K562 (cell line): ENCODE data around the gene NLGN4X. TPM values are rescaled to one million over a fixed set of nuclear protein-coding genes. Genes with fewer than 3 reads are reported as not detected.

Experiments
- ATAC-seq: fragments of 200-7000 bp; cut with Tn5 transposase; 3 replicates; pipeline ENCODE4 v1.9.1; 2020; ENCODE audit warnings: moderate library complexity
- BruUV-seq: library from RNA; stranded (reverse); fragments of 400-500 nt; replicated peaks from 2 replicates; lab custom pipeline; 2021; lab: Mats Ljungman, UMichigan
- CTCF ChIA-PET: fragments of 300-600 bp; formaldehyde crosslinking; extraction: SDS; loops from one replicate; lab custom pipeline; 2021; ENCODE audit warnings: low intra/inter-chr PET ratio; lab: Yijun Ruan, JAX
- POLR2A ChIA-PET: fragments of 300-600, 350-650 bp; sonication (Branson Sonifier 250); formaldehyde crosslinking; extraction: SDS; loops from one replicate; lab custom pipeline; 2021; ENCODE audit warnings: antibody characterized with exemption, inconsistent platforms; lab: Yijun Ruan, JAX
- DNase-seq, 4 experiments: peaks; one replicate each; pipeline versions ENCODE4 v3.0.0 to v3.0.0-alpha.2; 2011 to 2018; ENCODE audit warnings: low spot score in 3 of 4, mixed read lengths in 3 of 4; ENCODE audit errors: extremely low read depth in 1 of 4
- FAIRE-seq: peaks from 2 replicates; lab custom pipeline; 2011; peaks lifted over from hg19 to GRCh38; lab: Jason Lieb, UNC
- H2AFZ ChIP-seq: 2 replicates; pipeline ENCODE4 v1.6.0; 2011; ENCODE audit warnings: low read depth, low read length, control low read depth, inconsistent platforms
- H3K27ac ChIP-seq: fragments of 200-600 bp; 3 replicates; pipeline ENCODE4 v1.8.0; 2011; ENCODE audit warnings: low read depth, mild to moderate bottlenecking, control low read depth, inconsistent platforms, low read length, moderate library complexity, mixed read lengths; ENCODE audit errors: extremely low read depth
- H3K27me3 ChIP-seq, 2 experiments: fragments of 300-600 bp in 1 of 2; 2 replicates in 1 of 2; 3 replicates in 1 of 2; pipeline versions ENCODE4 v1.6.0 to v1.8.0; 2011; ENCODE audit warnings: inconsistent platforms in 2 of 2, low read length in 2 of 2, mild to moderate bottlenecking in 1 of 2, mixed read lengths in 1 of 2, moderate library complexity in 1 of 2; ENCODE audit not compliant: control insufficient read depth in 2 of 2, insufficient read depth in 2 of 2
- H3K36me3 ChIP-seq: fragments of 300-600 bp; 3 replicates; pipeline ENCODE4 v1.8.0; 2011; ENCODE audit warnings: mild to moderate bottlenecking, low read length, inconsistent platforms; ENCODE audit not compliant: control insufficient read depth, insufficient read depth
- H3K4me1 ChIP-seq, 2 experiments: fragments of 200-600 bp in 1 of 2; replicated peaks in 1 of 2; 2 replicates in 1 of 2; 3 replicates in 1 of 2; pipeline versions ENCODE4 v1.5.1 to v1.8.0; 2011; ENCODE audit warnings: inconsistent platforms in 2 of 2, low read length in 2 of 2, mild to moderate bottlenecking in 1 of 2, mixed read lengths in 1 of 2, moderate library complexity in 1 of 2; ENCODE audit not compliant: control insufficient read depth in 2 of 2, insufficient read depth in 2 of 2
- H3K4me2 ChIP-seq: 2 replicates; pipeline ENCODE4 v1.6.1; 2011; ENCODE audit warnings: low read length, control low read depth, inconsistent platforms, mixed read lengths; ENCODE audit not compliant: insufficient read depth
- H3K4me3 ChIP-seq: fragments of 200-600 bp; sonication (generic), shearing (Covaris generic); 2 replicates; pipeline ENCODE4 v1.5.1; 2016; ENCODE audit warnings: control low read depth, inconsistent platforms
- H3K79me2 ChIP-seq: fragments of 200-600 bp; 3 replicates; pipeline ENCODE4 v1.8.0; 2011; ENCODE audit warnings: low read length, inconsistent platforms; ENCODE audit not compliant: control insufficient read depth, insufficient read depth
- H3K9ac ChIP-seq, 2 experiments: 2 replicates each; pipeline versions ENCODE4 v1.6.0 to v1.6.1; 2011; ENCODE audit warnings: low read depth in 2 of 2, low read length in 2 of 2, control low read depth in 1 of 2, inconsistent platforms in 1 of 2, mild to moderate bottlenecking in 1 of 2, mixed read lengths in 1 of 2; ENCODE audit not compliant: insufficient read depth in 1 of 2
- H3K9me1 ChIP-seq: one replicate; pipeline ENCODE4 v1.6.0; 2011; ENCODE audit warnings: inconsistent platforms, mild to moderate bottlenecking, low read length, moderate library complexity; ENCODE audit not compliant: control insufficient read depth, insufficient read depth
- H3K9me3 ChIP-seq: replicated peaks from 2 replicates; pipeline ENCODE4 v1.5.1; 2011; ENCODE audit warnings: low read depth, low read length, inconsistent platforms; ENCODE audit not compliant: control insufficient read depth, insufficient read depth
- H4K20me1 ChIP-seq: replicated peaks from 2 replicates; pipeline ENCODE4 v1.6.1; 2011; ENCODE audit warnings: low read length, inconsistent platforms, mixed read lengths; ENCODE audit not compliant: control insufficient read depth, insufficient read depth
- ATF1 ChIP-seq, 2 experiments: fragments of 450-650 bp in 1 of 2; IDR thresholded peaks; 2 replicates each; pipeline ENCODE4 v1.6.1; 2016; ENCODE audit warnings: missing compliant biosample characterization in 1 of 2, missing genetic modification characterization in 1 of 2
- FOXJ2 ChIP-seq: fragments of 200-800 bp; sonication (Bioruptor generic); IDR thresholded peaks from 2 replicates; pipeline ENCODE4 v1.6.1; 2016; ENCODE audit warnings: missing genetic modification characterization, missing compliant biosample characterization
- PHB ChIP-seq: fragments of 250-450 bp; sonication (Bioruptor Pico); IDR thresholded peaks from 2 replicates; pipeline ENCODE4 v1.5.0; 2021
- POLR3G ChIP-seq: IDR thresholded peaks from 2 replicates; pipeline ENCODE4 v1.6.1; 2011; ENCODE audit not compliant: insufficient read length, insufficient replicate concordance; ENCODE audit errors: extremely low read depth
- PRPF4 ChIP-seq: fragments of 200-400 bp; formaldehyde crosslinking; IDR thresholded peaks from one replicate; pipeline ENCODE4 v1.6.1; 2017; ENCODE audit warnings: low read length, low read depth, mild to moderate bottlenecking; ENCODE audit not compliant: insufficient read depth, poor library complexity, severe bottlenecking
- RFX1 ChIP-seq: fragments of 450-650 bp; IDR thresholded peaks from 2 replicates; pipeline ENCODE4 v1.6.1; 2016; ENCODE audit warnings: mild to moderate bottlenecking, moderate library complexity
- WGBS: fragments of 100-300 bp; shearing (Covaris generic); methylation state at CpG from one replicate; pipeline ENCODE4 v1.1.6; 2016; ENCODE audit warnings: low coverage, mixed read lengths; ENCODE audit not compliant: insufficient coverage; ENCODE audit errors: missing lambda C conversion rate; 5-methylcytosine and 5-hydroxymethylcytosine counted together
- in situ Hi-C: fragments of 300-500 bp; cut with MboI; formaldehyde crosslinking; loops from 4 replicates; pipeline ENCODE4 v1.15.0; 2018; ENCODE audit warnings: inconsistent platforms, mixed read lengths
- intact Hi-C: fragments of 100-400 bp; cut with micrococcal nuclease; formaldehyde crosslinking; loops from 2 replicates; pipeline ENCODE4 v1.14.2; 2022
- polyA plus RNA-seq, 8 experiments: library from polyadenylated mRNA; depleted of rRNA in 4 of 8; stranded (reverse) in 5 of 8; unstranded in 3 of 8; fragments of >200 nt; fragmentation: Nextera tagmentation in 2 of 8; fragmentation: Illumina TruSeq in 1 of 8; extraction: Ambion mirVana in 2 of 8; extraction: Trizol in 1 of 8; gene quantifications; 2 replicates each; pipeline versions ENCODE4 v1.2.1 to v1.2.3, GENCODE V29; 2011 to 2014; ENCODE audit warnings: inconsistent platforms in 1 of 8, missing spikeins in 1 of 8
- total RNA-seq, 7 experiments: library from RNA; depleted of rRNA in 6 of 7; stranded (reverse); fragments of >200 nt in 6 of 7; fragmentation: Illumina TruSeq in 2 of 7; extraction: Trizol in 2 of 7; gene quantifications; 2 replicates each; pipeline versions ENCODE4 v1.2.1 to v1.2.3, GENCODE V29; 2011 to 2021; ENCODE audit warnings: low replicate concordance in 1 of 7
- TF ChIP-seq, protein P1 (sequence below), 2 experiments: IDR thresholded peaks; 2 replicates each; pipeline ENCODE4 v1.6.1; 2011; ENCODE audit warnings: borderline replicate concordance in 1 of 2, control low read depth in 1 of 2, low read depth in 1 of 2, low read length in 1 of 2, mild to moderate bottlenecking in 1 of 2, mixed read lengths in 1 of 2, moderate library complexity in 1 of 2; ENCODE audit not compliant: insufficient read depth in 1 of 2, insufficient read length in 1 of 2, poor library complexity in 1 of 2, severe bottlenecking in 1 of 2; ENCODE audit errors: extremely low read depth in 1 of 2

NLGN4X gene
- total and polyA plus RNA-seq, 9 of the 15 experiments (the other 6 are each of a cell fraction or from before 2014, with no cell fraction given), result 0.07 TPM; not detected in 8

DNA sequence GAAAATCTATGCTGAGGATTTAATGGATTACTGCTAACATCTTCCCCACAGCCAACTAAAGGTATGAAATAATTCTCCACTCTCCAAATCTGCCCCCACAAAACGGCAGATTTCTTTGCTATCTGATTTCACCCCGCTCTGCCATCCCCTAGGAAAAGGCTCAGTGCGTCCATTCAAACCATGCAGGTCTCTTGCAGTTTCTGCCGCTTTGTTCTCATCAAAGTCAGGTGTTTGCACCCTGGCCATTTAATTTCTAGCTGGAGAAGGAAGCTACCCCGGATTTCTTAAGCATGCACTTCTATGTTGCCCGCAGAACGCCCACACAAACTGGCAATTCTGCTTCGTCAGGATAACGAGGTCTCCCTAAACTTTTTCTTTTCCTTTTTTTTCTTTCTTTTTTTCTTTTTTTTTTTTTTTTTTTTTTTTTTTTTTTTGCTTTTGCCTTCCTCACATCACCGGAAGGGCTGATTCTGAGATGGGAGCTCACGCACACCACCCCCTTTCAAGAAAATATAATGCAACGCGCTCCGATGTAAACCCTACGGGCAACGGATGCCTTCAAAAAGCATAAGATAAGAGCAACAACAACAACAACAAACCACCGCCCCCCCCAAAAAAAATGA is 3.3 kb downstream of the NLGN4X start (continued):
- no peak for TF ChIP-seq RFX1
- TF ChIP-seq, protein P1, sequence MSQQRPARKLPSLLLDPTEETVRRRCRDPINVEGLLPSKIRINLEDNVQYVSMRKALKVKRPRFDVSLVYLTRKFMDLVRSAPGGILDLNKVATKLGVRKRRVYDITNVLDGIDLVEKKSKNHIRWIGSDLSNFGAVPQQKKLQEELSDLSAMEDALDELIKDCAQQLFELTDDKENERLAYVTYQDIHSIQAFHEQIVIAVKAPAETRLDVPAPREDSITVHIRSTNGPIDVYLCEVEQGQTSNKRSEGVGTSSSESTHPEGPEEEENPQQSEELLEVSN (IDR thresholded peaks at IDR 0.05; ENCODE audit: borderline replicate concordance in 1 of 2, extremely low read depth in 1 of 2, insufficient read depth in 1 of 2, insufficient read length in 1 of 2, low read depth in 1 of 2, low read length in 1 of 2, poor library complexity in 1 of 2, severe bottlenecking in 1 of 2), result no peak
- no peak for TF ChIP-seq ATF1 (CRISPR knock-in tag; IDR thresholded peaks at IDR 0.05)
- no peak for TF ChIP-seq ATF1 (tag; IDR thresholded peaks at IDR 0.05)
- no peak for TF ChIP-seq FOXJ2

DNA sequence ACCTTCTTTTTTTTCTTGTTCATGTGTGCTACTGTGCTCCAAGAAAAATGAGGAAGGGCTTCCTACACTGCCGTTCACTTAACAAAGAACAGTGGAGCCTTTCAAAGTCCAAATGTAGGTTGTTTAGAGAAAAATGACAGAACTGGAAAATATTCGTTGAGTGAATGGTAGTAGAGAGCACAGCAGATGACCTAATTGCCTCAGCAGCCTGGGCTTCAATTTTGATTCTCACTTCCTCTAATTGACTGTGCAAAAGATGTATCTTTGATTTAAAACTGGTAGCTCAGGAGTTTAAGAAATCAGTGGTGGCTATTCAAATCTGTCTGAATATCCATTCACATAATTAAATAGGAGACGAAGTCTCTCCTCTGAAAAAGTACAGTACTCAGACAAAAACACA is 5.2 kb downstream of the NLGN4X start:
- Histone ChIP-seq H3K27me3 (no peaks in the 10 kb centered on the region), H4K20me1 (no peaks in the 10 kb centered on the region), H2AFZ (no peak overlapping the region), H3K9me3 (no peaks in the 10 kb centered on the region), H3K4me2 (no peak overlapping the region), H3K9me1 (no peaks in the 10 kb centered on the region), H3K36me3 (no peaks in the 10 kb centered on the region), H3K79me2 (no peaks in the 10 kb centered on the region), H3K4me1 (no peaks in the 10 kb centered on the region), H3K4me3 (no peak overlapping the region), H3K9ac (no peak overlapping the region), H3K27ac (no peak overlapping the region)
- TF ChIP-seq PRPF4 (no peak), POLR3G (no peak), PHB (CRISPR knock-in tag) (no peak)
- DNase-seq (no peak), ATAC-seq (no peak), FAIRE-seq (no peak)
- BruUV-seq, result no TSS peak
- intact Hi-C loops, result no loop called here
- CTCF ChIA-PET, result no interaction called here
- 0% methylated on average over 3 of the region's 3 CpGs for WGBS
- in situ Hi-C loops, result no loop called here
- POLR2A ChIA-PET, result no interaction called here
